Activated CD8-positive, alpha-beta memory T cell treated with anti-CD3 and anti-CD28 coated beads, Interleukin-2, amount 50 U/mL, for 24 hours (primary cell): ENCODE measurements around the gene YWHAG.
A peak's percentile ranks its signal among the peaks of the same experiment; 100 is the strongest.
"Not testable (repeated sequence)": the region's sequence is repeated elsewhere in the genome, so short reads cannot be mapped to it uniquely, and the experiment has no call there.

ENCODE experiments used
- DNase-seq: peaks from one replicate; pipeline ENCODE4 v3.0.0-alpha.2; 2020; ENCODE audit errors: extremely low read depth

The YWHAG gene

GRCh38 chr7:76358481-76359110, at the start of gene YWHAG:
Gene YWHAG, minus strand, starts transcription at chr7:76358991. Its CDS starts 183 bp downstream, at chr7:76358808.
- peak; percentile 28 for DNase-seq

- no peak for DNase-seq
Observed at GRCh38 chr7:76408121-76408560, 49.4 kb upstream of the YWHAG start.

GRCh38 chr7:76407718-76408117, 48.9 kb upstream of the YWHAG start:
- no peak for DNase-seq

- DNase-seq: no peak
Observed at GRCh38 chr7:76405738-76406137, 46.9 kb upstream of the YWHAG start.

GRCh38 chr7:76403780-76404494, 45.1 kb upstream of the YWHAG start:
- no peak for DNase-seq

- DNase-seq: not testable (repeated sequence)
Observed at GRCh38 chr7:76403097-76403496, 44.3 kb upstream of the YWHAG start.

- no peak for DNase-seq
Observed at GRCh38 chr7:76400248-76400647, 41.5 kb upstream of the YWHAG start.

- DNase-seq: peak; percentile 57
Observed at GRCh38 chr7:76397409-76398183, 38.8 kb upstream of the YWHAG start.

GRCh38 chr7:76396864-76397263, 38.1 kb upstream of the YWHAG start:
- DNase-seq: no peak

- DNase-seq: no peak
Observed at GRCh38 chr7:76395965-76396726, 37.4 kb upstream of the YWHAG start.

- DNase-seq: not testable (repeated sequence)
Observed at GRCh38 chr7:76395605-76395964, 36.8 kb upstream of the YWHAG start.

GRCh38 chr7:76394957-76395356, 36.2 kb upstream of the YWHAG start:
- DNase-seq: no peak

GRCh38 chr7:76393116-76394031, 34.6 kb upstream of the YWHAG start:
- peak; percentile 71 for DNase-seq

GRCh38 chr7:76392531-76393115, 33.8 kb upstream of the YWHAG start:
- no peak for DNase-seq

GRCh38 chr7:76390092-76390491, 31.3 kb upstream of the YWHAG start:
- no peak for DNase-seq

GRCh38 chr7:76387789-76388188, 29.0 kb upstream of the YWHAG start:
- DNase-seq: not testable (repeated sequence)

- no peak for DNase-seq
Observed at GRCh38 chr7:76386691-76387260, 28.0 kb upstream of the YWHAG start.

- no peak for DNase-seq
Observed at GRCh38 chr7:76383089-76383944, 24.5 kb upstream of the YWHAG start.

GRCh38 chr7:76381814-76382213, 23.0 kb upstream of the YWHAG start:
- no peak for DNase-seq
